Activated T-helper 1 cell treated with Interleukin-2 at 50 U/mL for 16 hours (primary cell): Measurements from ENCODE around the gene GOSR2.

ENCODE experiments used
- DNase-seq: peaks from one replicate; pipeline ENCODE4 v3.0.0-alpha.2; 2020; ENCODE audit warnings: low read depth

GOSR2 gene

GRCh38 chr17:46922804-46923635, at the start of gene GOSR2:
Gene GOSR2 (plus strand): TSS chr17:46923160. CDS start chr17:46923193, 33 bp downstream.
- DNase-seq, result peak; percentile 81

DNA sequence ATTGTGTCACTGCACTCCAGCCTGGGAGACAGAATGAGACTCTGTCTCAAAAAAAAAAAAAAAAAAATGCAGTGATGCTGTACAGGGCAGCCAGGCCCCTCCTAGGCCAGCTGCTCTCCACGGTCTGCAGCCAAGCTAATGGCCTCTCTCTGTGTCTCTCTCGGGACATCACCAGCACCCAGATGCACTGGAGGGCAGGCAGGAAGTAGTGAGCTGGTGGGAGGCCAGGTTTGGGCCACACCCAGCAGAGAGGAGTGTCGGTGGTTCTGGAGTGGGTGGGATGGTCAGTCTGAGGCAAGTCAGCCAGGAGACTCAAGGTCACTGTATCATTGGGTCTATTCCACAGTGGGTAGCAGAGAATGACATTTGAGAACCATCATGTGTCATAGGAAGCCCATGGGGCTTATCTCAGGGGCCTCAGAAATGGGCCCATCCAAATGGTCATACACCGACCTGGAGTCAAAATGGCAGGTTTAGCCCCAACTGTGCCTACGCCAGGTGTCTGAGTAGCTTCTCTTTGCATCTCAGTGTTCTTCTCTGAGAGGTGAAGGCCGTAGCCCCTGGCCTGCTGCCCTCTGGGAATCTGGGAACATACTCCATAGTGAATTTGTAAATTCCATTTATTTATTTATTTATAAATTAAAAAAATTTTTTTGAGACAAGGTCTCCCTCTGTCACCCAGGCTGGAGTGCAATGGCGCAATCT, 48.9 kb upstream of the GOSR2 start:
- DNase-seq, result no peak

DNA sequence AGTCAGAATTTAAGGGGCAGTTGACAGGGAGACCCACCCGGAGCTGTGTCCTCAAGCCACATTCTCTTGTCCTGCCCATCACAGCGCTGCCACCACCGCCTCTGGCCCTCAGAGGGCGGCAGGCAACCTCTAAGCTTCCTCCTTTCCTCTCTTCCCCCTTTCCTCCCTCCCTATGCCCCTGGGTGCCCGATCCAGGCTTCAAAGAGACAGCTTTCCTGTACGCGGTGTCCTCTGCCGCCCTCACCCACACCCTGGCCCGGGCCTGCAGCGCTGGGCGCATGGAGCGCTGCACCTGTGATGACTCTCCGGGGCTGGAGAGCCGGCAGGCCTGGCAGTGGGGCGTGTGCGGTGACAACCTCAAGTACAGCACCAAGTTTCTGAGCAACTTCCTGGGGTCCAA, 48.1 kb upstream of the GOSR2 start:
- DNase-seq, result no peak

DNA sequence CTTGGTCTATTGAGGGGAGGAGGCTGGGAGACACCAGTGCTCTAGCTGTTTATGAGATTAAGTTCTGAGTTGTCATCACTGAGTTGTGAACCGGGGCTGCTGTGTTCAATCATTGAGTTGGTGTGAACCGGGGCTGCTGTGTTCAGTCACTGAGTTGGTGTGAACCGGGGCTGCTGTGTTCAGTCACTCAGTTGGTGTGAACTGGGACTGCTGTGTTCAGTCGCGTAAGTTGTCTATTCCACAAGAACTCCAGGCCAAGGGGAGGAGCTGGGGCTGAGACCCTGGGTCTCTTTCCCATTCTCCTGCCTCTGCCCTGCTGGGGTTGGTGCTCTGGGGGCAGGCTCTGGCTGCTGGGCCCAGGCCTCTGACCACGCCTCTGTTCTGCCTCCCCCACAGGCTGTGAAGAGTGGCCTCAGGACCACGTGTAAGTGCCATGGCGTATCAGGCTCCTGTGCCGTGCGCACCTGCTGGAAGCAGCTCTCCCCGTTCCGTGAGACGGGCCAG, 47.1 kb upstream of the GOSR2 start:
- DNase-seq, result no peak

DNA sequence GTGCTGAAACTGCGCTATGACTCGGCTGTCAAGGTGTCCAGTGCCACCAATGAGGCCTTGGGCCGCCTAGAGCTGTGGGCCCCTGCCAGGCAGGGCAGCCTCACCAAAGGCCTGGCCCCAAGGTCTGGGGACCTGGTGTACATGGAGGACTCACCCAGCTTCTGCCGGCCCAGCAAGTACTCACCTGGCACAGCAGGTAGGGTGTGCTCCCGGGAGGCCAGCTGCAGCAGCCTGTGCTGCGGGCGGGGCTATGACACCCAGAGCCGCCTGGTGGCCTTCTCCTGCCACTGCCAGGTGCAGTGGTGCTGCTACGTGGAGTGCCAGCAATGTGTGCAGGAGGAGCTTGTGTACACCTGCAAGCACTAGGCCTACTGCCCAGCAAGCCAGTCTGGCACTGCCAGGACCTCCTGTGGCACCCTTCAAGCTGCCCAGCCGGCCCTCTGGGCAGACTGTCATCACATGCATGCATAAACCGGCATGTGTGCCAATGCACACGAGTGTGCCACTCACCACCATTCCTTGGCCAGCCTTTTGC, 46.5 kb upstream of the GOSR2 start:
- DNase-seq, result no peak

DNA sequence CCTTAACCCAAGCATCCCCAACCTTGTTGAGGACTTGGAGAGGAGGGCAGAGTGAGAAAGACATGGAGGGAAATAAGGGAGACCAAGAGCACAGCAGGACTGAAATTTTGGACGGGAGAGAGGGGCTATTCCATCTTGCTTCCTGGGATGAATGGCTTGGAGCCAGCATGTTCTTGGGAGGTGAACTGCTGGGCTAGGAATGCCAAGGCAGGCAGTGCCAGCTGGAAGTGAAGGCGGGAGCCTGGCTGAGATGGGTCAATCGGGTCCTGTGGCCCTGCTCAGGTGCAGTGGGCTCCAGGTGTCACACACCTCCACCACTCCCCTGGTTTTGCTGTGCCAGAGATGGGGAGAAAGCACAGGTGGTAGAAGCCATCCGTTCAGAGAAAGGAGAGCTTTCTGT, 46.0 kb upstream of the GOSR2 start:
- DNase-seq, result no peak

DNA sequence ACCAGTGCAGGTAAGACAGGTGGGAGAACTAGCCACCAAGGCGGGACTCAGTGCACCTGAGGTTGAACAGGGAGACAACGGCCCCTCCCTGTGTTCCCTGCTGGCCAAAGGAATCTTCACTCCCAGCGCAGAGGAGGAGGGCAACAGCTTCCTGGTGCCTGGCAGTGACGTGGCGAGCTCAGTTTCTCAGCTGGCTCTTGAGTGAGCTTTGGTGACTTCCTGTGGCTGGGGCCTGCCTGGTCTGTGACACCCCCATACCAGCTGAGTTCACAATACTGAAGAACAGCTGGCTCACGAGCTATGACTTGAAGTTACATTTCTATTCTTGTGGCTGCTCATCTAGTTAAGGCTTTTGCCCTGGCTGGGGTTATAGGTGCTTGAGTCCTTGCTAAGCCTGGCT, 45.5 kb upstream of the GOSR2 start:
- no peak for DNase-seq

GRCh38 chr17:46878055-46878454, 44.9 kb upstream of the GOSR2 start:
- DNase-seq, result no peak

GRCh38 chr17:46879101-46879500, 43.9 kb upstream of the GOSR2 start:
- DNase-seq, result no peak

DNA sequence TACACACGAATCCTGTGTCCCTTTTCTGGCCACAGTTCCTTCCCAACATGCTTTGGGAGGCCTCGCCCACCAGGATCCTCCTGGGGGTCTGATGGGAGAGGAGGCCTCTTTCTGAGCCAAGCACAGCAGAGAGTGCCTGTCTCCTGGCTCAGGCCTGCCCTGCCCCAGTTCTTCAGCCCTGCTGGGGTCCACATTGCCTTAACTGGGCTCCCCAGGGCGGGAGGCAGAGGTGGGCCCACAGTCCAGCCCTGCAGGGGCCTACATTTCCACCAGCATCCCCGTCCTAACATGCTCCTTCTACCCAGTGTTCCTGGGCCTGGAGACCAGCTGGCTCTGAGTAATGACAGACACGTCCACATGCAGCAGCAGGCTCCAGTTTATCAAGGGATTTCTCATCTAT, 41.9 kb upstream of the GOSR2 start:
- no peak for DNase-seq

DNA sequence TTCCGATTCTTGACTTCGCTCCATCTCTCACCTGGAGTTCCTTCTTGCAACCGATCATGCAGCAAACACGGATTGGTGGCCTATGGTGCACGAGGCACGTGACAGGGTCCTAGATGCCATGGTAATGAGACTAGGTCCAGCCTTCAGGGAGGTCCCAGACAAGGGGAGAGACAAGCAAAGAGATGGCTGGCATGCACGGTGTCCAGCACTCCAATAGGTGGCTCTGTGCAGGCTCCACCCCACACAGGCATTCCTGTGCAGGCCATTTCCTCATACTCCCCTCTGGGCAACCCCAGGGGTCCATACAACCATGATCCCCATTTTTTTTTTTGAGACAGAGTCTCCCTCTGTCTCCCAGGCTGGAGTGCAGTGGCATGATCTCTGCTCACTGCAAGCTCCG, 40.3 kb upstream of the GOSR2 start:
- DNase-seq, result no peak

DNA sequence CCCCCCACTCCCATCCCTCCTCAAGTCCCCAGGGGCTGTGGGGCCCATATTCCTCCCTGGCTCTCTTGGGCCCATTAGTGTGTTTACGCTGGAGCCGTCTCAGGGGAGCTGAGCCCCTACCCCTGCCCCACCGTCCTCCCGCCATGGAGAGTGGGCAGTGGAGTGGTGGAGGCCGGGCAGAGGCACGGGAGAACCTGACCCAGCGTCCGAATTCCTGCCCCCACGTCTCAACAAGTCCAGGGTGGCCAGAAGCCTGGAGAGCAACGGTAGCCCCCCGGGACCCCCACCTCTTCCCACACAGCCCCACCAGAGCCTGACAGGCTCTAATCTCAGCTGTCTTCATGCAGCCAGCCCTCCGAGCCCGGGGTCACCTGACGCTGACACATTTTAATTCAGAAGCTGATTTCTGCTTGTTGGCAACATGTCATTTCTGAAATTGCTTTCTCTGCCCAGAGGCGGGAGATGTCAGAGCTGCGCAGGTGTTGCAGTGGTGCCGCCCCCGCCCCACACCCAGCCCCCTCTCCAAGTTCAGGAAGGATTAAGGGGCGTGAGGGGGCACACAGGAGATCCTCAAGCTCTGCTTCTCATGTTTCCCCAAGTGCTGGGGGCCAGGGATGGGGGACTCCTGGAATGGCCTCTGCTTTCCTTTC, 39.0 kb upstream of the GOSR2 start:
- DNase-seq, result no peak

DNA sequence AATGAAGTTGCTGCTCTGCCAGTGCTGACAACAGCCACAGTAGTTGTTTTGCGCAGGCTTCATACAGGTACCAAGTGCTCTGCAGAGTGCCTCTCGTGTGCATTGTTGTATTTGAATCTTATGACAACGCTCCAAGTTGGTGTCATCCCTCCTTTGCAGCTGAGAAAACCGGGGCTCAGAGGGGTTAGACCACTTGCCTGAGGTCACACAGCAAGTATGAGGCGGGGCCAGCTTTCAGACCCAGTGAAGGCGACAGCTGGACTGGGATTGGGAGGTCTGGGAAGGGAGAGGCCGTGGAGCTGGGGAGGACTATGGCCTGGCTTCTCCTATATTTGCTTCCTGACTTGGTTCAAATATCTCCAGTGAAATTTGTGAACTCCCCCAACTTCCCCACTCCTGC, 38.4 kb upstream of the GOSR2 start:
- no peak for DNase-seq

- no peak for DNase-seq
Observed at GRCh38 chr17:46885415-46886309, 37.3 kb upstream of the GOSR2 start.

GRCh38 chr17:46886310-46886663, 36.7 kb upstream of the GOSR2 start:
- no peak for DNase-seq

GRCh38 chr17:46887717-46888116, 35.2 kb upstream of the GOSR2 start:
- no peak for DNase-seq

- no peak for DNase-seq
Observed at GRCh38 chr17:46888727-46889126, 34.2 kb upstream of the GOSR2 start.

- no peak for DNase-seq
Observed at GRCh38 chr17:46889519-46889918, 33.4 kb upstream of the GOSR2 start.

- DNase-seq, result no peak
Observed at GRCh38 chr17:46889992-46890564, 32.9 kb upstream of the GOSR2 start.

- DNase-seq, result no peak
Observed at GRCh38 chr17:46890638-46891037, 32.3 kb upstream of the GOSR2 start.

- DNase-seq, result no peak
Observed at GRCh38 chr17:46892192-46892703, 30.7 kb upstream of the GOSR2 start.
